IMR-90 (cell line): ENCODE data around the gene EFNA5. TPM values are rescaled to one million over a fixed set of nuclear protein-coding genes. Genes with fewer than 3 reads are reported as not detected.

Source experiments
- ATAC-seq: fragments of 200-7000 bp; cut with Tn5 transposase; 2 replicates; pipeline ENCODE4 v1.9.1; 2020; ENCODE audit warnings: low read depth, mild to moderate bottlenecking, moderate library complexity
- BruUV-seq: library from RNA; stranded (reverse); fragments of 400-500 nt; replicated peaks from 2 replicates; lab custom pipeline; 2021; lab: Mats Ljungman, UMichigan
- CTCF ChIA-PET: fragments of 300-600 bp; formaldehyde crosslinking; extraction: SDS; loops from one replicate; lab custom pipeline; 2021; ENCODE audit warnings: antibody characterized with exemption; lab: Yijun Ruan, JAX
- POLR2A ChIA-PET: fragments of 300-600 bp; sonication (Branson Sonifier 250); formaldehyde crosslinking; loops from one replicate; lab custom pipeline; 2022; ENCODE audit warnings: antibody characterized with exemption; ENCODE audit not compliant: unreplicated experiment; lab: Charles Lee
- DNase-seq: peaks from one replicate; pipeline ENCODE4 v3.0.0; 2013
- H2AFZ ChIP-seq: replicated peaks from 2 replicates; pipeline ENCODE3; 2013; ENCODE audit warnings: low read length, mild to moderate bottlenecking; ENCODE audit not compliant: poor library complexity
- H2AK5ac ChIP-seq: 2 replicates; pipeline ENCODE4 v1.6.1; 2013; ENCODE audit warnings: low read depth, low read length, inconsistent platforms
- H2AK9ac ChIP-seq: replicated peaks from 2 replicates; pipeline ENCODE3; 2013; ENCODE audit warnings: mild to moderate bottlenecking, low read depth, low read length, moderate library complexity; ENCODE audit not compliant: poor library complexity
- H2BK120ac ChIP-seq: 2 replicates; pipeline ENCODE4 v1.6.1; 2013; ENCODE audit warnings: low read depth, low read length, inconsistent platforms
- H2BK15ac ChIP-seq: 3 replicates; pipeline ENCODE4 v1.6.1; 2013; ENCODE audit warnings: low read depth, low read length, inconsistent platforms
- H2BK20ac ChIP-seq: 2 replicates; pipeline ENCODE4 v1.6.1; 2013; ENCODE audit warnings: low read depth, mild to moderate bottlenecking, inconsistent platforms, low read length, moderate library complexity
- H2BK5ac ChIP-seq: 2 replicates; pipeline ENCODE4 v1.6.1; 2013; ENCODE audit warnings: mild to moderate bottlenecking, low read depth, low read length, inconsistent platforms; ENCODE audit not compliant: poor library complexity, severe bottlenecking
- H3K14ac ChIP-seq: replicated peaks from 2 replicates; pipeline ENCODE4 v1.6.1; 2013; ENCODE audit warnings: low read depth, low read length, inconsistent platforms
- H3K18ac ChIP-seq: 2 replicates; pipeline ENCODE4 v1.6.1; 2013; ENCODE audit warnings: low read depth, low read length, control low read depth
- H3K23ac ChIP-seq: 2 replicates; pipeline ENCODE4 v1.6.1; 2013; ENCODE audit warnings: low read depth, low read length, inconsistent platforms
- H3K27ac ChIP-seq: 2 replicates; pipeline ENCODE4 v1.5.1; 2013; ENCODE audit warnings: mild to moderate bottlenecking, control low read depth, low read length; ENCODE audit not compliant: insufficient read depth
- H3K27me3 ChIP-seq: 2 replicates; pipeline ENCODE4 v1.6.1; 2013; ENCODE audit warnings: low read length; ENCODE audit not compliant: control insufficient read depth, insufficient read depth
- H3K36me3 ChIP-seq: 2 replicates; pipeline ENCODE4 v1.6.1; 2013; ENCODE audit warnings: low read length, mixed read lengths; ENCODE audit not compliant: control insufficient read depth, insufficient read depth
- H3K4ac ChIP-seq: 2 replicates; pipeline ENCODE4 v1.6.1; 2013; ENCODE audit warnings: low read depth, low read length, inconsistent platforms
- H3K4me1 ChIP-seq: 2 replicates; pipeline ENCODE4 v1.6.1; 2013; ENCODE audit warnings: low read length, mixed read lengths; ENCODE audit not compliant: control insufficient read depth, insufficient read depth
- H3K4me2 ChIP-seq: 2 replicates; pipeline ENCODE4 v1.6.1; 2013; ENCODE audit warnings: low read depth, mild to moderate bottlenecking, control low read depth, low read length, moderate library complexity
- H3K4me3 ChIP-seq: 2 replicates; pipeline ENCODE4 v1.5.1; 2013; ENCODE audit warnings: low read depth, mild to moderate bottlenecking, control low read depth, low read length, moderate library complexity; ENCODE audit not compliant: insufficient read depth
- H3K56ac ChIP-seq: 2 replicates; pipeline ENCODE4 v1.6.1; 2013; ENCODE audit warnings: low read length, inconsistent platforms; ENCODE audit not compliant: insufficient read depth; ENCODE audit errors: extremely low read depth
- H3K79me1 ChIP-seq, 2 experiments: 2 replicates each; pipeline ENCODE4 v1.6.1; 2013; ENCODE audit warnings: low read length in 2 of 2, inconsistent platforms in 1 of 2, low read depth in 1 of 2
- H3K9ac ChIP-seq: 2 replicates; pipeline ENCODE4 v1.6.1; 2013; ENCODE audit warnings: low read depth, low read length, control low read depth
- H3K9me1 ChIP-seq: 2 replicates; pipeline ENCODE4 v1.6.1; 2013; ENCODE audit warnings: low read length, inconsistent platforms; ENCODE audit not compliant: insufficient read depth
- H3K9me3 ChIP-seq: 2 replicates; pipeline ENCODE4 v1.6.1; 2013; ENCODE audit warnings: low read length; ENCODE audit not compliant: control insufficient read depth, insufficient read depth
- H4K20me1 ChIP-seq: 2 replicates; pipeline ENCODE4 v1.6.1; 2013; ENCODE audit warnings: low read length, inconsistent platforms; ENCODE audit not compliant: insufficient read depth
- H4K5ac ChIP-seq: 2 replicates; pipeline ENCODE4 v1.6.1; 2013; ENCODE audit warnings: mild to moderate bottlenecking, low read depth, low read length, control low read depth
- H4K8ac ChIP-seq, 2 experiments: 2 replicates each; pipeline ENCODE4 v1.6.1; 2013; ENCODE audit warnings: low read depth in 2 of 2, low read length in 2 of 2, control low read depth in 1 of 2, inconsistent platforms in 1 of 2
- H4K91ac ChIP-seq: 2 replicates; pipeline ENCODE4 v1.6.1; 2013; ENCODE audit warnings: low read depth, low read length, inconsistent platforms; ENCODE audit not compliant: insufficient read depth
- BHLHE40 ChIP-seq: fragments of 150-350 bp; IDR thresholded peaks from 2 replicates; pipeline ENCODE4 v1.6.1; 2016; ENCODE audit warnings: mild to moderate bottlenecking, low read depth, low read length
- CEBPB ChIP-seq: IDR thresholded peaks from 2 replicates; pipeline ENCODE4 v1.6.1; 2012; ENCODE audit warnings: low read depth, low read length, improper control_type of control experiment
- CHD1 ChIP-seq: IDR thresholded peaks from 2 replicates; pipeline ENCODE4 v1.6.1; 2012; ENCODE audit warnings: low read depth, low read length, improper control_type of control experiment
- CTCF ChIP-seq: conservative IDR thresholded peaks from 2 replicates; pipeline ENCODE4 v1.5.1; 2012; ENCODE audit warnings: mild to moderate bottlenecking, low read depth, low read length, improper control_type of control experiment
- ELK1 ChIP-seq: fragments of 150-350 bp; IDR thresholded peaks from 2 replicates; pipeline ENCODE4 v1.6.1; 2016; ENCODE audit warnings: low read depth, mild to moderate bottlenecking, low read length, moderate library complexity, borderline replicate concordance
- FOS ChIP-seq: fragments of 150-350 bp; IDR thresholded peaks from 2 replicates; pipeline ENCODE4 v1.6.1; 2016; ENCODE audit warnings: low read depth, low read length
- MAFK ChIP-seq: IDR thresholded peaks from 2 replicates; pipeline ENCODE4 v1.6.1; 2012; ENCODE audit warnings: low read depth, low read length, improper control_type of control experiment
- MAZ ChIP-seq: IDR thresholded peaks from 2 replicates; pipeline ENCODE4 v1.6.1; 2012; ENCODE audit warnings: low read depth, mild to moderate bottlenecking, low read length, improper control_type of control experiment, moderate library complexity, borderline replicate concordance
- MXI1 ChIP-seq: IDR thresholded peaks from 2 replicates; pipeline ENCODE4 v1.6.1; 2012; ENCODE audit warnings: low read depth, mild to moderate bottlenecking, low read length, moderate library complexity, borderline replicate concordance
- NFE2L2 ChIP-seq: fragments of 150-350 bp; IDR thresholded peaks from 2 replicates; pipeline ENCODE4 v1.6.1; 2016; ENCODE audit warnings: low read depth, mild to moderate bottlenecking, low read length
- POLR2A ChIP-seq: IDR thresholded peaks from 2 replicates; pipeline ENCODE4 v1.6.1; 2012; ENCODE audit warnings: mild to moderate bottlenecking, low read depth, low read length
- RAD21 ChIP-seq: IDR thresholded peaks from 2 replicates; pipeline ENCODE4 v1.6.1; 2012; ENCODE audit warnings: low read length, improper control_type of control experiment
- RCOR1 ChIP-seq: IDR thresholded peaks from 2 replicates; pipeline ENCODE4 v1.6.1; 2012; ENCODE audit warnings: mild to moderate bottlenecking, low read length, improper control_type of control experiment; ENCODE audit not compliant: insufficient replicate concordance
- RFX5 ChIP-seq: IDR thresholded peaks from 2 replicates; pipeline ENCODE4 v1.8.0; 2012; ENCODE audit warnings: low read depth, mild to moderate bottlenecking, low read length, moderate library complexity
- SMC3 ChIP-seq: fragments of 150-350 bp; IDR thresholded peaks from 2 replicates; pipeline ENCODE4 v1.6.1; 2016; ENCODE audit warnings: low read depth, mild to moderate bottlenecking, antibody characterized with exemption, low read length, moderate library complexity
- USF2 ChIP-seq: fragments of 150-350 bp; IDR thresholded peaks from 2 replicates; pipeline ENCODE4 v1.6.1; 2017; ENCODE audit warnings: mild to moderate bottlenecking, antibody characterized with exemption, low read length, low read depth
- WGBS, 2 experiments: methylation state at CpG; one replicate each; pipeline versions ENCODE4 v1.1.5 to v1.1.7; 2013; ENCODE audit warnings: missing lambda C conversion rate in 2 of 2; ENCODE audit not compliant: insufficient read length in 1 of 2; ENCODE audit errors: extremely low coverage in 2 of 2; 5-methylcytosine and 5-hydroxymethylcytosine counted together
- dilution Hi-C: fragments of 300-500 bp; cut with HindIII; formaldehyde crosslinking; loops from one replicate; pipeline ENCODE4 v1.14.3; 2018; ENCODE audit warnings: low sequenced_read_pairs; ENCODE audit not compliant: unreplicated experiment
- in situ Hi-C: fragments of 300-500 bp; cut with MboI; formaldehyde crosslinking; loops from 3 replicates; pipeline ENCODE4 v1.14.3; 2019; ENCODE audit warnings: low sequenced_read_pairs, inconsistent platforms, mixed read lengths
- intact Hi-C: fragments of 100-400 bp; cut with micrococcal nuclease; formaldehyde crosslinking; loops from 2 replicates; pipeline ENCODE4 v1.10.0; 2022
- polyA plus RNA-seq, 3 experiments: library from polyadenylated mRNA; depleted of rRNA; stranded (reverse); fragments of >200 nt; gene quantifications; 2 replicates each; pipeline ENCODE4 v1.2.3, GENCODE V29; 2012; ENCODE audit warnings: low replicate concordance in 1 of 3
- total RNA-seq: library from RNA; depleted of rRNA; stranded (reverse); fragments of >200 nt; gene quantifications from 2 replicates; pipeline ENCODE4 v1.2.3, GENCODE V29; 2012

Gene EFNA5
- total and polyA plus RNA-seq, 2 of the 4 experiments (the other 2 are of a cell fraction), result 1.5 to 1.6 TPM

GRCh38 chr5:107419498-107419897 is 251.2 kb downstream of the EFNA5 start:
- H3K9ac ChIP-seq, result no peak overlapping the region
- H3K4me3 ChIP-seq, result no peak overlapping the region
- no peak for TF ChIP-seq CEBPB
- TF ChIP-seq FOS, result no peak
- no peak for TF ChIP-seq USF2
- no peak for TF ChIP-seq ELK1
- no peak for TF ChIP-seq RCOR1
- no peak for TF ChIP-seq RFX5
- no peak for TF ChIP-seq POLR2A
- no peak for TF ChIP-seq MAZ
- TF ChIP-seq NFE2L2, result no peak
- TF ChIP-seq BHLHE40, result no peak
- TF ChIP-seq CHD1, result no peak
- TF ChIP-seq MAFK, result no peak
- no peak for TF ChIP-seq SMC3
- TF ChIP-seq RAD21, result no peak
- no peak for TF ChIP-seq CTCF
- TF ChIP-seq MXI1, result no peak
- no peak overlapping the region for H3K4me2 ChIP-seq
- no peaks in the 10 kb centered on the region for H3K27me3 ChIP-seq
- no peaks in the 10 kb centered on the region for H3K79me1 ChIP-seq
- H3K27ac ChIP-seq, result no peak overlapping the region
- H4K91ac ChIP-seq, result no peak overlapping the region
- no peak overlapping the region for H3K56ac ChIP-seq
- no peak overlapping the region for H3K18ac ChIP-seq
- H4K20me1 ChIP-seq, result no peaks in the 10 kb centered on the region
- WGBS, 2 experiments, result no CpG with 5 or more reads among the region's 3 CpGs
- no peaks in the 10 kb centered on the region for H3K9me3 ChIP-seq
- H2BK20ac ChIP-seq, result no peak overlapping the region
- no peak overlapping the region for H3K14ac ChIP-seq
- H3K23ac ChIP-seq, result no peak overlapping the region
- no peak overlapping the region for H4K5ac ChIP-seq
- no peak overlapping the region for H2BK120ac ChIP-seq
- ChIA-PET CTCF (no interaction called here), POLR2A (no interaction called here)
- in situ Hi-C loops (no loop called here), dilution Hi-C loops (no loop called here), intact Hi-C loops (no loop called here)
- H3K9me1 ChIP-seq, result peaks cover 3% of the 10 kb centered on the region; the same call in 1 of the 2 replicates
- DNase-seq (no peak), ATAC-seq (no peak)
- no peak overlapping the region for H2AFZ ChIP-seq
- no TSS peak for BruUV-seq
- H3K4ac ChIP-seq, result no peak overlapping the region
- H4K8ac ChIP-seq, result no peak overlapping the region
- H3K4me1 ChIP-seq, result peaks cover 9% of the 10 kb centered on the region
- H2BK5ac ChIP-seq, result no peak overlapping the region
- no peak overlapping the region for H2AK5ac ChIP-seq
- H3K36me3 ChIP-seq, result no peaks in the 10 kb centered on the region
- no peak overlapping the region for H2AK9ac ChIP-seq
- no peak overlapping the region for H2BK15ac ChIP-seq
